HEK293T (cell line): ENCODE measurements around the gene SEL1L3.

Experiments
- FOXM1 ChIP-seq: fragments of 450-650 bp; IDR thresholded peaks from 2 replicates; pipeline ENCODE4 v1.6.1; 2017; ENCODE audit warnings: mild to moderate bottlenecking, borderline replicate concordance
- SP1 ChIP-seq: fragments of 450-650 bp; IDR thresholded peaks from 2 replicates; pipeline ENCODE4 v1.6.1; 2017
- ZNF384 ChIP-seq: fragments of 450-650 bp; IDR thresholded peaks from 2 replicates; pipeline ENCODE4 v1.6.1; 2016

- no peak for TF ChIP-seq ZNF384
- TF ChIP-seq SP1 = no peak
- no peak for TF ChIP-seq FOXM1
Measured at GRCh38 chr4:25767877-25768725, 94.7 kb downstream of the SEL1L3 start.
